Naive thymus-derived CD8-positive, alpha-beta T cell (primary cell): Measurements from ENCODE around the gene LRRC19. TPM values are rescaled to one million over a fixed set of nuclear protein-coding genes. Genes with fewer than 3 reads are reported as not detected.

Experiments used
- ATAC-seq, 2 donors: fragments of 150-1000 bp; cut with Tn5 transposase in 1 of 2; sonication (Bioruptor Pico), chemical (Tn5 transposase) in 1 of 2; 1 replicate in 1 of 2; 2 replicates in 1 of 2; pipeline ENCODE4 v1.10.0; 2021; ENCODE audit warnings: mild to moderate bottlenecking in 2 of 2, moderate library complexity in 2 of 2
- POLR2A ChIA-PET: fragments of 350-600 bp; sonication (Branson Sonifier 250); formaldehyde crosslinking; loops from one replicate; lab custom pipeline; 2021; ENCODE audit warnings: antibody characterized with exemption; lab: Charles Lee
- DNase-seq, 10 donors: peaks; one replicate each; pipeline versions ENCODE4 v3.0.0 to v3.0.0-alpha.2; 2020 to 2022
- H3K27ac Mint-ChIP-seq, 10 donors: one replicate each; pipeline ENCODE4 v1.8.0; 2020 to 2022; ENCODE audit warnings: mild to moderate bottlenecking in 10 of 10, mixed read lengths in 10 of 10, moderate library complexity in 4 of 10, inconsistent platforms in 1 of 10
- H3K27me3 Mint-ChIP-seq, 5 donors: one replicate each; pipeline ENCODE4 v1.8.0; 2021 to 2022; ENCODE audit warnings: mixed read lengths in 5 of 5
- H3K36me3 Mint-ChIP-seq, 3 donors: one replicate each; pipeline ENCODE4 v1.8.0; 2020 to 2022; ENCODE audit warnings: mixed read lengths in 3 of 3, mild to moderate bottlenecking in 2 of 3, inconsistent platforms in 1 of 3
- H3K4me1 Mint-ChIP-seq, 4 donors: one replicate each; pipeline ENCODE4 v1.8.0; 2021 to 2022; ENCODE audit warnings: mixed read lengths in 4 of 4
- H3K4me3 Mint-ChIP-seq, 10 donors: one replicate each; pipeline ENCODE4 v1.8.0; 2020 to 2022; ENCODE audit warnings: mild to moderate bottlenecking in 10 of 10, mixed read lengths in 10 of 10, moderate library complexity in 6 of 10, inconsistent platforms in 1 of 10
- H3K9me3 Mint-ChIP-seq, 9 donors: one replicate each; pipeline ENCODE4 v1.8.0; 2020 to 2022; ENCODE audit warnings: mixed read lengths in 9 of 9, mild to moderate bottlenecking in 3 of 9, inconsistent platforms in 1 of 9, moderate library complexity in 1 of 9
- polyA plus RNA-seq, 3 donors: library from polyadenylated mRNA; unstranded; fragments of 300-500 nt; fragmentation: Illumina TruSeq; gene quantifications; one replicate each; pipeline ENCODE4 v1.2.3, GENCODE V29; 2021
- total RNA-seq, 8 experiments: library from RNA in 2 of 8; stranded (reverse) in 2 of 8; gene quantifications; one replicate each; pipeline ENCODE4 v1.2.3 and lab custom pipeline; 2021 to 2026

Gene LRRC19
- total and polyA plus RNA-seq, 5 experiments from 2014 or later = 0.06 TPM; not detected in 4

DNA sequence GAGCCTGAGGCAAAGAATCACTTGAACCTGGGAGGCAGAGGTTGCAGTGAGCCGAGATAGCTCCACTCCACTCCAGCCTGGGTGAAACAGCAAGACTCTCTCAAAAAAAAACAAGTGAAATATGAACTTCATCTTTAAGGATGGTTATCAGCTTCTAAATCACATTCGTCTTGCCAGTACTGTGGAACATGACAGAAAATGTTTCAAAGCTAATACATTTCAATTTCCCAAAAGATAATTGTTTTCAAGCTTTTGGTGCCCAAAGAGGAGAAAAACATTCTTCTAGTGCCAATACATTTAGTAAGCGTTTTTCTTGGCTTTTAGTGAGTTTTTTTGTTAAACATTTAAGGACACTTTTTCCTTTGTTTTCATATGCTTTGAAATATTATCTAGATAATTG is 53.7 kb downstream of the LRRC19 start:
- POLR2A ChIA-PET = no interaction called here
- ATAC-seq (no peak), DNase-seq (no peak)
- H3K4me3 Mint-ChIP-seq = no peak overlapping the region
- peaks cover 13 to 40% (median 32%) of the 10 kb centered on the region in 4 donors for H3K4me1 Mint-ChIP-seq
- no peaks in the 10 kb centered on the region for H3K9me3 Mint-ChIP-seq
- H3K27ac Mint-ChIP-seq = no peak overlapping the region
- peaks cover 0 to 6% (median 0%) of the 10 kb centered on the region in 5 donors for H3K27me3 Mint-ChIP-seq
- H3K36me3 Mint-ChIP-seq = no peaks in the 10 kb centered on the region

- Mint-ChIP-seq H3K36me3 (no peaks in the 10 kb centered on the region), H3K9me3 (no peaks in the 10 kb centered on the region), H3K27ac (no peak overlapping the region), H3K27me3 (peaks cover 0 to 6% (median 0%) of the 10 kb centered on the region in 5 donors), H3K4me1 (peaks cover 18 to 40% (median 30%) of the 10 kb centered on the region in 4 donors), H3K4me3 (no peak overlapping the region)
- POLR2A ChIA-PET = no interaction called here
- no peak for ATAC-seq
- no peak for DNase-seq
These were observed 55.0 kb downstream of the LRRC19 start for GRCh38 chr9:26950521-26950920.

DNA sequence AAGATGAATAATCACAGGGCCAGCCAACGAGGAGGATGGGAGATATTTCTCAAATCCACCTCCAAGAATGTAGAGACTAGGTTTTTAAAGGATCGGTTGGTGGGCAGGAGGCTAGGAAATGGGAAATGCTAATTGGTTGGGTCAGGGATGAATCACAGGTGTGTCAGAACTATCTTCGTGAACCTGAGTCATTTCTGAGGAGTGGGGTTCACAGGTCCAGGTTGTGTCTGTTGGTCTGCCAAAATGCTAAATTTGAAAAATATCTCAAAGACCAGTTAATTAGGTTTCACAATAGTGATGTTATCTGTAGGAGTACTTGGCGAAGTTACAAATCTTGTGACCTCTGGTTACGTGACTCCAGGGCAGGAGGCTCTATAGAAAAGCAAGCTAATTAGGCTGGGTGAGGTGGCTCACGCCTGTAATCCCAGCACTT is 55.8 kb downstream of the LRRC19 start:
- no peak overlapping the region for H3K27ac Mint-ChIP-seq
- peaks cover 16 to 41% (median 31%) of the 10 kb centered on the region in 4 donors for H3K4me1 Mint-ChIP-seq
- ATAC-seq (no peak), DNase-seq (no peak)
- H3K9me3 Mint-ChIP-seq = no peaks in the 10 kb centered on the region
- POLR2A ChIA-PET = no interaction called here
- H3K27me3 Mint-ChIP-seq = peaks cover 0 to 6% (median 0%) of the 10 kb centered on the region in 5 donors
- H3K36me3 Mint-ChIP-seq = no peaks in the 10 kb centered on the region
- peak overlapping the region in 1 of 10 donors; percentile 26 for H3K4me3 Mint-ChIP-seq

DNA sequence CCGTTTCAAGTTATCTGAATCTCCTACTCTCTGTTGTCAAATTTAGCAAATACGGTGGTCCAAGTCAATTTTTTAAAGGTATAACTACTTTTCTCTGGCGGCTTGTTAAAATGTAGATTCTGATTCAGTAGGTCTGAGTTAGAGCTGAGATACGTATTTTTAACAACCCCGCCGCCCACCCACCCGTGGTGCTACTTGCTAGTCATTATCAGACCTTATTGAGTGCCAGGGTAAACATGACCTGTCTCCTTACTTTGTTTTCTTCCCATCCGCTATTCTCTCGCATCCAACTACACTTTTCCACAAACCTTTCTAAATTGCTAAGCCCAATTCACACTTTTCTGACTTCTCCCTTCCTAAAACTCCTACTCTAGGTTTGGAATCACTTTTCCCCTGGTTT is 57.7 kb downstream of the LRRC19 start:
- no peaks in the 10 kb centered on the region for H3K9me3 Mint-ChIP-seq
- H3K4me3 Mint-ChIP-seq = peak overlapping the region; percentile 91 to 98 (median 97)
- peaks cover 0 to 6% (median 0%) of the 10 kb centered on the region in 5 donors for H3K27me3 Mint-ChIP-seq
- POLR2A ChIA-PET = interaction anchor here (1.9 to 2.1 kb wide), 2 partner anchors 8 to 55 kb away, joined by 18 to 31 read pairs; partner anchors contain the start of genes CAAP1 and IFT74
- no peak for DNase-seq
- peaks cover 0 to 4% (median 0%) of the 10 kb centered on the region in 3 donors for H3K36me3 Mint-ChIP-seq
- H3K4me1 Mint-ChIP-seq = peaks cover 22 to 51% (median 43%) of the 10 kb centered on the region in 4 donors
- ATAC-seq = no peak
- peak overlapping the region; percentile 97 to 100 (median 100) for H3K27ac Mint-ChIP-seq

- POLR2A ChIA-PET = interaction anchor here (0.6 to 2.1 kb wide), 3 partner anchors 9 to 78 kb away, joined by 3 to 31 read pairs (median 18); partner anchors contain the start of genes CAAP1 and IFT74
- Mint-ChIP-seq H3K4me3 (peak within 1 kb of the TSS; percentile 91 to 98 (median 97)), H3K27ac (peak within 1 kb of the TSS; percentile 97 to 100 (median 100)), H3K9me3 (no peaks in the 10 kb centered on the region), H3K36me3 (peaks cover 0 to 4% (median 0%) of the 10 kb centered on the region in 3 donors), H3K4me1 (peaks cover 22 to 54% (median 47%) of the 10 kb centered on the region in 4 donors), H3K27me3 (peaks cover 0 to 6% (median 0%) of the 10 kb centered on the region in 5 donors)
- ATAC-seq = peak; percentile 94
- DNase-seq = peak; percentile 74 to 94 (median 82)
These were observed 58.4 kb downstream of the LRRC19 start, which contains the start of gene PLAA for GRCh38 chr9:26946753-26947727. Gene PLAA, minus strand, starts transcription at chr9:26947242. Its CDS starts 197 bp downstream, at chr9:26947045.

DNA sequence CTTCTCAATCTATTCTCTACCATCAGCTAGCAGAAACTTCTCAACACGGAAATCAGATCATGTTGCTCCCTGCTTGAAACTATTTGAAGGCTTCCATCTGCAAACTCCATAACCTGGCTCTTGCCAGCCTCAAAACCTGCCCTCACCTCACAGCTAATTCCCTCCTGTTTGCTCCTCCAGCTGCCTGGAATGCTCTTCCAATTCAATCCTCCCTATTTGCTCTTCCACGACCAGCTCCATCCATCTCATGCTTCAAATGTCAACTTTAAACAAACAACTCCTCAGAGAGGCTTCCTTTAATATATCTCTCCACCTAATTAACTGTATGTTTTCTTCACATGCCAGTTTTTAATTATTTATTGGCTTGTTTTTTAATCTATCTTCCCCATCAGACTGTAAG is 59.9 kb downstream of the LRRC19 start:
- peaks cover 0 to 6% (median 0%) of the 10 kb centered on the region in 5 donors for H3K27me3 Mint-ChIP-seq
- peak overlapping the region; percentile 87 to 100 (median 100) for H3K27ac Mint-ChIP-seq
- H3K36me3 Mint-ChIP-seq = peaks cover 0 to 7% (median 0%) of the 10 kb centered on the region in 3 donors
- H3K4me3 Mint-ChIP-seq = peak overlapping the region; percentile 91 to 98 (median 97)
- H3K4me1 Mint-ChIP-seq = peaks cover 28 to 69% (median 61%) of the 10 kb centered on the region in 4 donors
- POLR2A ChIA-PET = interaction anchor here (1.4 kb wide), 1 partner anchor 53 kb away, joined by 4 read pairs; the partner anchor contains the start of gene CAAP1
- ATAC-seq = no peak
- H3K9me3 Mint-ChIP-seq = no peaks in the 10 kb centered on the region
- DNase-seq = no peak

Other genes with a start within 250 kb of the LRRC19 start
- 10 to 100 TPM; 22.0 to 24.5 TPM for gene CAAP1, start 112.9 kb downstream of the LRRC19 start, total RNA-seq
- gene CAAP1, start 112.9 kb downstream of the LRRC19 start, polyA plus RNA-seq = 10 to 100 TPM; 14.6 to 17.8 (median 16.2) TPM
- 10 to 100 TPM; 25.1 to 29.8 TPM for gene PLAA, start 58.4 kb downstream of the LRRC19 start, total RNA-seq
- 10 to 100 TPM; 11.2 to 20.2 (median 14.6) TPM for gene PLAA, start 58.4 kb downstream of the LRRC19 start, polyA plus RNA-seq
- 10 to 100 TPM; 10.9 to 13.2 TPM for gene IFT74, start 49.3 kb downstream of the LRRC19 start, total RNA-seq
- 10 to 100 TPM in 1 of 3 donors, 1 to 10 TPM in 2; 7.5 to 15.4 (median 9.3) TPM for gene IFT74, start 49.3 kb downstream of the LRRC19 start, polyA plus RNA-seq
- not detected for gene TEK, start 103.6 kb upstream of the LRRC19 start, total RNA-seq
- not detected for gene TEK, start 103.6 kb upstream of the LRRC19 start, polyA plus RNA-seq